Activated CD8-positive, alpha-beta T cell treated with anti-CD3 and anti-CD28 coated beads, Interleukin-2, amount 10 ng/mL, durations not matched to agents 7 days and 5 days (primary cell): ENCODE results near the gene TRAPPC6A. TPM values are rescaled to one million over a fixed set of nuclear protein-coding genes. Genes with fewer than 3 reads are reported as not detected.
A peak's percentile ranks its signal among the peaks of the same experiment; 100 is the strongest.

Experiments used
- ATAC-seq: fragments of 150-1000 bp; cut with Tn5 transposase; one replicate; pipeline ENCODE4 v1.10.0; 2021; ENCODE audit warnings: moderate library complexity
- CTCF ChIA-PET: fragments of 350-600 bp; sonication (Branson Sonifier 250); formaldehyde crosslinking; loops from one replicate; lab custom pipeline; 2021; ENCODE audit warnings: antibody characterized with exemption; lab: Charles Lee
- POLR2A ChIA-PET: fragments of 350-600 bp; sonication (Branson Sonifier 250); formaldehyde crosslinking; loops from one replicate; lab custom pipeline; 2021; ENCODE audit warnings: antibody characterized with exemption; lab: Charles Lee
- DNase-seq: peaks from one replicate; pipeline ENCODE4 v3.0.0-alpha.2; 2020
- H3K27ac Mint-ChIP-seq: one replicate; pipeline ENCODE4 v1.8.0; 2021; ENCODE audit warnings: mild to moderate bottlenecking, mixed read lengths
- H3K27me3 Mint-ChIP-seq: one replicate; pipeline ENCODE4 v1.8.0; 2021; ENCODE audit warnings: low read depth, mixed read lengths
- H3K36me3 Mint-ChIP-seq: one replicate; pipeline ENCODE4 v1.8.0; 2021; ENCODE audit warnings: low read depth, mixed read lengths
- H3K4me1 Mint-ChIP-seq: one replicate; pipeline ENCODE4 v1.8.0; 2021; ENCODE audit warnings: low read depth, mixed read lengths
- H3K4me3 Mint-ChIP-seq: one replicate; pipeline ENCODE4 v1.8.0; 2021; ENCODE audit warnings: mild to moderate bottlenecking, mixed read lengths
- H3K9me3 Mint-ChIP-seq: one replicate; pipeline ENCODE4 v1.8.0; 2022; ENCODE audit warnings: mixed read lengths; ENCODE audit not compliant: insufficient read depth
- total RNA-seq, 2 experiments: library from RNA; stranded (reverse); gene quantifications; one replicate each; pipeline ENCODE4 v1.2.3, GENCODE V29; 2021

TRAPPC6A gene
- total RNA-seq, 2 experiments from 2014 or later: 54.0 to 55.5 TPM

DNA sequence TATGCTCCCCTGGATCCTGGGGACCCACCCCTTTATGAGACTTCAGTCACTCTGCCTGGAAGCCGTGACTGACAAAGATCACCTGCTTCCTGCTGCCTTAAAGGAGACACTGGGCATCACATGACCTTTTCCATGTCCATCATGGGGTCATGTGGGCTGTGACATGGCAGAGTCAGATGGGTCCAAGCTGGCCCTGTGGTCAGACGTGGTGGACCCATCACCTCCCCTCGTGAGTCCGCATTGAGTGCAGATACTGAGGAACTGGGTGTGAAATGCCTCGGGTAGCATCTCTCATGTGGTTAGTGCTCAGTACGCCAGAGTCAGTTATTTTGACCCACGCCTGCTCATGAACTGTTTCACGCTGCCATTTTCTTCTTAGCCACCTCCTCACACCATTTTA, 44.4 kb downstream of the TRAPPC6A start:
- Mint-ChIP-seq H3K27me3 (no peaks in the 10 kb centered on the region), H3K27ac (no peak overlapping the region), H3K4me1 (peaks cover 11% of the 10 kb centered on the region), H3K36me3 (no peaks in the 10 kb centered on the region), H3K9me3 (no peaks in the 10 kb centered on the region), H3K4me3 (no peak overlapping the region)
- ATAC-seq: no peak
- ChIA-PET CTCF (no interaction called here), POLR2A (interaction anchor here (1.0 kb wide), 1 partner anchor 9 kb away, joined by 3 read pairs; no protein-coding TSS in a partner anchor)
- DNase-seq: no peak

DNA sequence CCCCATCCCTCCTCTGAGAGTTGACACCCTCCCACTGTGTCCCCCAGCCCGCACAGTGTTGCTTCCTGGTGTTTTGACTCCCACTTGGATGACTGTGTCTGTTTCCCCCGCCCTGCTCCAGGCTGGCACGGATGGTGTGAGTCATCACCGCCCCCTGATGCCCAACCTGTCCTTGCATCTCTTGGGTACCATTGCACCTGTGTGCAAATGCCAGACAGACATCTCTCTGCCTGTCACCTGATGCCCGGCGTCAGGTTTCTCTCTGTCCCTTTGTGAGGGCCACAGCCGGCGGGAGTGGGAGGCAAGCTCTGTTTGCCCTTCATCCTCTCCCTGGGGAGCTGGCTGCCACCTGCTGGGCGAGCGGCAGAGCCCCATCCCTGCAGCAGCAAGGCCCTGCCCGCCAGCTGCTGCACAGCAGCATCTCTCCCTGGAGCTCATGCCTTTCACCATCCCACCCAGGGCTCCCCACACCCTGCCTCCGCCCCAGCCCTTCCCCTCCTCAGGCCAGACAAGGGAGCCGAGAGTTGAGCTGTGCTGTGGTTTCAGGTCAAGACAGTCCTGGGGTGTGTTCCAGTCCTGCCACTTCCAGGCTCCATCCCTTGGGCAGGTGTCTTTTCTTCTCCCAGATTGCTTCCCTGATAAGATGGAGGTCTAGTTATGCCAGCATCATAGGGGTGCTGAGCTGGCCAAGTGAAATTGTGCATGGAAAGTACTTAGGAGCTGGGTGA, 47.0 kb downstream of the TRAPPC6A start:
- Mint-ChIP-seq H3K36me3 (no peaks in the 10 kb centered on the region), H3K4me1 (peaks cover 9% of the 10 kb centered on the region), H3K9me3 (no peaks in the 10 kb centered on the region), H3K4me3 (no peak overlapping the region), H3K27ac (no peak overlapping the region), H3K27me3 (no peaks in the 10 kb centered on the region)
- no peak for ATAC-seq
- POLR2A ChIA-PET: no interaction called here
- CTCF ChIA-PET: interaction anchor here (1.0 to 1.5 kb wide), 5 partner anchors 25 to 72 kb away, joined by 3 to 6 read pairs (median 4); partner anchors contain the start of genes PPP1R37 and TRAPPC6A
- DNase-seq: no peak

DNA sequence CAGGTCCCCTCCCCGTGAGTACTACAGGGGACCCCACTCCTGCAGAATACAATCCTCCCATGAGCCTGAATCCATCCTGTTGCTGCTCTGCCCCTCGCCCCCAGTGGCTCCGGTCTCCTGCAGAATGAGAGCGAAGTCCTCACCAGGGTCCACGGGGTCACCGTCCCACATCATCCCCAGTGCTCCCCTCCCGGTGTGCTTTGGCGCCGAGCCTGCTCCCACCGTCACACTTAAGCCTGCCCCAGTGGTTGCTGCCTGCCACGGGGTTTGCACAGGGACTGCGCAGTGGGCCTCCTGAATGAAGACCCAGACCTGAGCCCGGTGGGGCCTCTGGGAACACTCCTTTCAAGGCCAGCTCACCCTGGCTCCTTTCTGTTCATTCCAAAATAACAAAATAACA, 47.8 kb downstream of the TRAPPC6A start:
- ATAC-seq: no peak
- peaks cover 14% of the 10 kb centered on the region for H3K4me1 Mint-ChIP-seq
- CTCF ChIA-PET: no interaction called here
- no peaks in the 10 kb centered on the region for H3K27me3 Mint-ChIP-seq
- no peaks in the 10 kb centered on the region for H3K36me3 Mint-ChIP-seq
- H3K9me3 Mint-ChIP-seq: no peaks in the 10 kb centered on the region
- no peak for DNase-seq
- H3K4me3 Mint-ChIP-seq: no peak overlapping the region
- POLR2A ChIA-PET: no interaction called here
- H3K27ac Mint-ChIP-seq: no peak overlapping the region

DNA sequence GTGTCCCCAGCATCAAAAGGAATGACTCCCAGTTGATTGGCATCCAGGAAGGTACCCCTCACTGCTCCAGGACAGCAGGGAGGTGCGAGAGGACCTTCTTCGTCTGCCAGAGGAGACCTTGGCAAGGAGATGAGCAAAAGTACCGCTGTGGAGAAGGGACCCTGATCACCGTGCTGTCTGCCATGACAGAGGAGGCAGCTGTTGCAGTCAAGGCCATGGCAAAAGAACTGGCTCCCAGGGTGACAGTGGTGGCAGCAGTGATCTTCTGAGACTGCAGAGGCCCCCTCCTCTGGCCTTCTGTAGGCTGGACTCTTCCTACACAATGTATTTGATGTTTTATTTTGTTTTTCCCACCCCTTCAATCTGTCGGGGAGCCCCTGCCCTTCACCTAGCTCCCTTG, 49.2 kb downstream of the TRAPPC6A start:
- ChIA-PET CTCF (no interaction called here), POLR2A (no interaction called here)
- H3K36me3 Mint-ChIP-seq: no peaks in the 10 kb centered on the region
- no peaks in the 10 kb centered on the region for H3K27me3 Mint-ChIP-seq
- no peaks in the 10 kb centered on the region for H3K9me3 Mint-ChIP-seq
- no peak for ATAC-seq
- DNase-seq: no peak
- H3K4me3 Mint-ChIP-seq: no peak overlapping the region
- no peak overlapping the region for H3K27ac Mint-ChIP-seq
- H3K4me1 Mint-ChIP-seq: peaks cover 14% of the 10 kb centered on the region

DNA sequence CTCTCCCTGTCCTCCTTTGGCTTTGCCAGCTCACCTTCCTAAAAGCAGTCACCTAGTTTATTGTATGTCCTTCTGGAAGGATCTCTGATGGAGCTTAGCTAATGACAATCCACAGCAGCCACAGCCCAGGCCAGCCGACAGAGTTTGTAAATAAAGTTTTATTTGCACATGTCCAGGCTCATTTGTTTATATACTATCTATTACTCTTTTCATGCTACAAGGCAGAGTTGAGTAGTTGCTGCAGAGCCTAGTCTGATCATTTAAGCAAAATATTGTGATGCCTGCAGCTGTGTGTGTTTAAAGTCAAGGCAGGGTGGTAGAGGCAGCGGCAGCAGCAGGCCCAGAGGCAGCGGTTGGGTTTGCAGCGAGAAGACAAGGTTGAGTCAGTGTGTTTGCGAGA, 49.9 kb downstream of the TRAPPC6A start:
- Mint-ChIP-seq H3K27me3 (no peaks in the 10 kb centered on the region), H3K4me1 (peaks cover 15% of the 10 kb centered on the region), H3K9me3 (no peaks in the 10 kb centered on the region), H3K36me3 (no peaks in the 10 kb centered on the region), H3K4me3 (no peak overlapping the region), H3K27ac (no peak overlapping the region)
- no peak for ATAC-seq
- ChIA-PET POLR2A (no interaction called here), CTCF (no interaction called here)
- no peak for DNase-seq

DNA sequence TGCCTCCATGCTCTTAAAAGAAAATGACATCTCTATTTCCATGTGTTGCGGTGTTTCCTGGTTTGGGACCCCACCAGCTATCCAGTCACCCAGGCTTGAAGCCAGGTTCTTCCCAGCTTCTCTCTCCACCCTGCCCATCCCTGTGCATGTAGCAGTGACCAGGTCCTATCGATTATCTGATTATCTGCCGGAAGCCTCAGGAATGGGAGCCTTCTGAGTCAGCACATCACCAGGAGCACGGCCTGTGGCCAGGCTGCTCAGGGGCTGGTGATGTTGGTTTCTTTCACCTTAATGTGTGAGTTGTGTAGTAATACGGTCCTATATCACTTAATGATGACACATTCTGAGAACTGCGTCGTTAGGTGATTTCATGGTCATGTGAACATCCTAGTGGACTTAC, 51.4 kb downstream of the TRAPPC6A start:
- CTCF ChIA-PET: interaction anchor here (0.7 to 3.1 kb wide), 10 partner anchors 9 to 920 kb away, joined by 3 to 18 read pairs (median 6); partner anchors contain the start of genes BLOC1S3, CLASRP, PPP1R37 and TRAPPC6A
- Mint-ChIP-seq H3K36me3 (no peaks in the 10 kb centered on the region), H3K4me1 (peaks cover 30% of the 10 kb centered on the region), H3K27ac (no peak overlapping the region), H3K27me3 (no peaks in the 10 kb centered on the region), H3K4me3 (no peak overlapping the region), H3K9me3 (no peaks in the 10 kb centered on the region)
- ATAC-seq (no peak), DNase-seq (no peak)
- POLR2A ChIA-PET: no interaction called here

DNA sequence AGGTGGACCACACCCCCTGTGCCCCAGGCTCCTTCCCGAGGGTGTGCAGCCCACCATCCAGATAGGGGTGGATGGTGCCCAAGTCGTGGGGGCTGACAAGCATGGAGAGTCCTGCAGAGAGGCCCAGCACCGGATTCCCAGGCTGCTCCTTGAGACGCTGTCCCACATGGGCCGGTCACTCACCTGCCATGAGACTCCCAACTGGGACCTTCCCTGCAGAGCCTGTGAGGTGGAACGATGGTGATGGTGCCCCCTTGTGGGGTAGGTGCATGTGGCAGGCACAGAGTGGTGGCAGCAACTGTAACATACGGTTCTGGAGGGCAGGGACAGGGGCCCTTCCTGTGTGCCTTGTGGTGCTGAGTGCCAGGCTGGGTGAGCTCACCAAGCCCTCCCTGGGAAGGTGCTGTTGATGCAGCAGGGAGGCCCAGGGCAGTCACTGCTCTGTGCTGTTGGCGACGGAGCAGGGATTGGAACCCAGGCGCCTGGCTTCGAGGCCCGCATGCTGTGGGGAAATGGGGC, 52.0 kb downstream of the TRAPPC6A start:
- H3K27me3 Mint-ChIP-seq: no peaks in the 10 kb centered on the region
- ATAC-seq (peak; percentile 89), DNase-seq (peak; percentile 82)
- POLR2A ChIA-PET: no interaction called here
- no peak overlapping the region for H3K4me3 Mint-ChIP-seq
- H3K9me3 Mint-ChIP-seq: no peaks in the 10 kb centered on the region
- CTCF ChIA-PET: interaction anchor here (0.7 to 3.1 kb wide), 17 partner anchors 8 to 919 kb away, joined by 3 to 18 read pairs (median 4); partner anchors contain the start of genes BLOC1S3, CLASRP, PPP1R37 and TRAPPC6A
- H3K27ac Mint-ChIP-seq: no peak overlapping the region
- H3K4me1 Mint-ChIP-seq: peaks cover 36% of the 10 kb centered on the region
- no peaks in the 10 kb centered on the region for H3K36me3 Mint-ChIP-seq

DNA sequence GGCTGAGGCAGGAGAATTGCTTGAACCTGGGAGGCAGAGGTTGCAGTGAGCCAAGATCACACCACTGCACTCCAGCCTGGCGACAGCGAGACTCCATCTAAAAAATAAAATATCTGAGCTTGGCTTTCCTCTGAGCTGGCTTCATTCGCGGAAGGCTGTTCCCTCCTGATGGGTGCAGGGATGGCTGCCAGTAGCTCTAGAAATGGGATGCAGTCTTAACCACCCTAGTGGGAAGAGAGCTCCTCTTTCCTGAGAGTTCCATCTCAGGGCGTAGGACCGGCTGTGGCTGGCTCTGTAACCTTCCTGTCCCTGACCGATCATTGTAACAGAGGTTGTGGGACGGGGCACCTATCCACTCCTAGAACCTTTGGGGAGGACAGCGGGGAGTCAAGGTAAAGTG, 52.7 kb downstream of the TRAPPC6A start:
- CTCF ChIA-PET: interaction anchor here (0.7 to 3.1 kb wide), 15 partner anchors 8 to 167 kb away, joined by 3 to 18 read pairs (median 4); partner anchors contain the start of genes BLOC1S3, CLASRP, PPP1R37 and TRAPPC6A
- no peak for DNase-seq
- Mint-ChIP-seq H3K9me3 (no peaks in the 10 kb centered on the region), H3K27me3 (no peaks in the 10 kb centered on the region), H3K4me3 (no peak overlapping the region), H3K36me3 (peaks cover 1% of the 10 kb centered on the region), H3K4me1 (peaks cover 40% of the 10 kb centered on the region), H3K27ac (no peak overlapping the region)
- POLR2A ChIA-PET: interaction anchor here (1.1 kb wide), 1 partner anchor 8 kb away, joined by 3 read pairs; no protein-coding TSS in a partner anchor
- no peak for ATAC-seq

DNA sequence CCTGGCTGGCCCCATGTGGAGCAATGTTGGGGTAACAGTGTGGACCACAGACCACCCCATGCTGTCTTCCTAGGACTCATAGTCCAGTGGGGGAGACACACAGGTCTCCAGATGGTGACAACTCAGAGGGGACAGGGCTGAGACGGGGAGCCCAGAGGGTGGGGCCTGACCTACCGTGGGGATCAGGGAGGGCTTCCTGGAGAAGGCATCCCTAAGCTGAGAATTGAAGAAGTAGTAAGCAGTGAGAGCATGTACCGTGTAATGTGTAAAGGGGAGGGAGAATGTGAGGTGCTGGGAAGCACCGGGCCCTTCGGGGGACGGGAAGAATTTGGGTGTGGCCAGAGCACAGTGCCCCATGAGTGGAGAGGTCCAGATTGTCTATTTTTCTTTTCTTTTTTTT, 54.0 kb downstream of the TRAPPC6A start:
- peaks cover 5% of the 10 kb centered on the region for H3K36me3 Mint-ChIP-seq
- ATAC-seq: no peak
- no peaks in the 10 kb centered on the region for H3K27me3 Mint-ChIP-seq
- POLR2A ChIA-PET: no interaction called here
- no peak for DNase-seq
- H3K4me1 Mint-ChIP-seq: peaks cover 49% of the 10 kb centered on the region
- H3K9me3 Mint-ChIP-seq: no peaks in the 10 kb centered on the region
- H3K27ac Mint-ChIP-seq: peak overlapping the region; percentile 40
- H3K4me3 Mint-ChIP-seq: no peak overlapping the region
- CTCF ChIA-PET: interaction anchor here (1.0 to 3.1 kb wide), 4 partner anchors 11 to 55 kb away, joined by 4 to 18 read pairs (median 10); partner anchors contain the start of genes BLOC1S3, PPP1R37 and TRAPPC6A

DNA sequence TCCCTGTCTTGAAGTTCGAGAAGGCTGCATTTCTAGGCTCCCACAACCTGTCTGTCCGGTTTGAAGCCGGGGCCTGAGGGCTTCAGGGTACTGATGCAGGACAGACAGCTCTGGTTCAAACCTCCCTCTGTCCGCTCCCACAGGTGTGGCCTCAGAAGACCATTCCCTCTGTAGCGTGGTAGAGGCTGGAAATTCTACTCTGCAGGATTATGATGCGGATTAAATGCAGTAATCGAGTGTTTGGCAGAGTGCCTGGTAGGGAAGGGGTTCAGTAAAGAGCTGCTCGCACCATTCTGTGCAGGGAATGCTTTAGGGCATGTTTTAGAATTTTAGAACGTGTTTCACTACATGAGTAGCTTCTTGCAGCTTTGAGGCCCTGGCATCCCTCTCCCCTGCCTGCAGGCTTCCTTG, 54.6 kb downstream of the TRAPPC6A start:
- no peaks in the 10 kb centered on the region for H3K9me3 Mint-ChIP-seq

DNA sequence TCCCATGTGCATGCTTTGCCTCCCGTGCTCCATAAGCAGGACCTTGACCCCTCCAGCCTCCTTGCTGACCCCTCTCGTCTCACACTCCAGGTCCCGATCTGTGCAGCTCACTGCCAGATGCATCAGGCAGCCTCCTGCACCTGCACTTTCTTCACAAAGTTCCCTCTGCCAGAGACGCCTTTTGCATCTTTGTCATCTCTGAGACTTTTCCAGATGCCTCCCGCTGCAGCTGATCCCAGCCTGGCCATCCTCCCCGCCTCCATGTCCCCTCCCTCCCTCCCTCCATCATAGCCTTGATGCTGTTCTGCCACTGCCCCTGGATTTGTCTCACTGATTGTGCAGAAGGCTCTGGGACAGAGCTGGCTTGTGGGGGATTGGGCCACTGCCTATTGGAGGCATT, 55.2 kb downstream of the TRAPPC6A start:
- CTCF ChIA-PET: no interaction called here
- Mint-ChIP-seq H3K4me1 (peaks cover 61% of the 10 kb centered on the region), H3K36me3 (peaks cover 5% of the 10 kb centered on the region), H3K27me3 (no peaks in the 10 kb centered on the region), H3K9me3 (no peaks in the 10 kb centered on the region), H3K27ac (no peak overlapping the region), H3K4me3 (no peak overlapping the region)
- DNase-seq (no peak), ATAC-seq (no peak)
- POLR2A ChIA-PET: no interaction called here

More for the DNA sequence above, 54.6 kb downstream of the TRAPPC6A start:
- no peak for DNase-seq
- H3K27me3 Mint-ChIP-seq: no peaks in the 10 kb centered on the region
- no peak for ATAC-seq
- no peak overlapping the region for H3K4me3 Mint-ChIP-seq
- H3K36me3 Mint-ChIP-seq: peaks cover 5% of the 10 kb centered on the region
- no peak overlapping the region for H3K27ac Mint-ChIP-seq
- POLR2A ChIA-PET: no interaction called here
- peaks cover 55% of the 10 kb centered on the region for H3K4me1 Mint-ChIP-seq
- CTCF ChIA-PET: interaction anchor here (1.0 kb wide), 1 partner anchor 21 kb away, joined by 4 read pairs; no protein-coding TSS in a partner anchor

DNA sequence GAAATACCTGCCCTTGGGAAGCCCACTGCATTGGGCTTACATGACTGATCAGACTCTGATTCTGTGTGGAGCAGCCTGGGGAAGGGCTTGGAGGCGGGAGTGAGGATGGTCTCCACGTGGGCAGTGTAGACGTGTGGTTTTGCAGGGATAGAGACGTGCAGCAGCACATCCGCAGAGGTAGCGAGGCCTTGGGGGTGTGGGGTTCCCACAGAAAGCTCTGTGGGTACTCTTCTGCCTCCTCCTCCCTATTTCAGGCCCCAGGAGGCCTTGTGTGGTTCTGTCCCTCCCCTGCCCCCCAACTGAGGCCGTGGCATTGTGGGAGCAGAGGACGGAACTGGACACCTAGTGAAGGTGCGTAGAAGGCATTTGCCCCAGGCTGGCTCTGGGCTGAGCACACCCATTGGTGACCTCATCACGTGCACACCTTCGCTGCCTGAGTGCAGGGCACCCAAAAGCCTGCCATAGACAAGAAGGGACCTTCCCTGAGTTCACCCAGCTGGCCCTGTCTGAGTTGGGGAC, 56.2 kb downstream of the TRAPPC6A start:
- H3K9me3 Mint-ChIP-seq: no peaks in the 10 kb centered on the region
- peak overlapping the region; percentile 7 for H3K4me3 Mint-ChIP-seq
- no peaks in the 10 kb centered on the region for H3K27me3 Mint-ChIP-seq
- DNase-seq (peak; percentile 30), ATAC-seq (no peak)
- peaks cover 5% of the 10 kb centered on the region for H3K36me3 Mint-ChIP-seq
- peaks cover 70% of the 10 kb centered on the region for H3K4me1 Mint-ChIP-seq
- peak overlapping the region; percentile 84 for H3K27ac Mint-ChIP-seq
- CTCF ChIA-PET: no interaction called here
- POLR2A ChIA-PET: no interaction called here
